GM23338 (cell line): ENCODE data around the gene DCTN2. TPM values are rescaled to one million over a fixed set of nuclear protein-coding genes. Genes with fewer than 3 reads are reported as not detected.
"Not testable (repeated sequence)": the region's sequence is repeated elsewhere in the genome, so short reads cannot be mapped to it uniquely, and the experiment has no call there.

ENCODE experiments used
- ATAC-seq: fragments of 200-7000 bp; cut with Tn5 transposase; 3 replicates; pipeline ENCODE4 v1.9.1; 2020
- DNase-seq: peaks from one replicate; pipeline ENCODE4 v3.0.0-alpha.2; 2015; ENCODE audit warnings: low spot score
- H2AFZ ChIP-seq: fragments of 200-600 bp; sonication (generic); 2 replicates; pipeline ENCODE4 v1.8.0; 2016; ENCODE audit warnings: antibody characterized with exemption, mild to moderate bottlenecking, moderate library complexity
- H3F3A ChIP-seq: fragments of 200-600 bp; sonication (generic); replicated peaks from 2 replicates; pipeline ENCODE4 v1.8.0; 2017; ENCODE audit warnings: antibody characterized with exemption, mixed run types, low read depth
- H3K27ac ChIP-seq: fragments of 200-600 bp; sonication (generic); 2 replicates; pipeline ENCODE4 v1.6.1; 2016; ENCODE audit warnings: low read depth
- H3K27me3 ChIP-seq: fragments of 200-600 bp; sonication (generic); 2 replicates; pipeline ENCODE4 v1.8.0; 2016; ENCODE audit warnings: mild to moderate bottlenecking, mixed run types, moderate library complexity; ENCODE audit not compliant: insufficient read depth
- H3K36me3 ChIP-seq: fragments of 200-600 bp; sonication (generic); 2 replicates; pipeline ENCODE4 v1.8.0; 2016; ENCODE audit warnings: mild to moderate bottlenecking; ENCODE audit not compliant: insufficient read depth
- H3K4me1 ChIP-seq: fragments of 200-600 bp; sonication (generic); 2 replicates; pipeline ENCODE4 v1.8.0; 2016; ENCODE audit warnings: mild to moderate bottlenecking, moderate library complexity; ENCODE audit not compliant: insufficient read depth
- H3K4me2 ChIP-seq: fragments of 200-600 bp; sonication (generic); 2 replicates; pipeline ENCODE4 v1.7.1; 2017; ENCODE audit warnings: mixed run types
- H3K4me3 ChIP-seq: fragments of 200-600 bp; sonication (generic); 2 replicates; pipeline ENCODE4 v1.6.1; 2016; ENCODE audit warnings: mixed run types
- H3K79me2 ChIP-seq: fragments of 200-600 bp; sonication (generic); replicated peaks from 2 replicates; pipeline ENCODE4 v1.8.0; 2017; ENCODE audit warnings: mild to moderate bottlenecking; ENCODE audit not compliant: insufficient read depth
- H3K9me2 ChIP-seq: fragments of 200-600 bp; sonication (generic); 2 replicates; pipeline ENCODE4 v1.8.0; 2017; ENCODE audit not compliant: insufficient read depth
- H4K20me1 ChIP-seq: fragments of 200-600 bp; sonication (generic); replicated peaks from 2 replicates; pipeline ENCODE4 v1.8.0; 2017; ENCODE audit warnings: mild to moderate bottlenecking; ENCODE audit not compliant: insufficient read depth
- H3K27ac Mint-ChIP-seq: 2 replicates; pipeline ENCODE4 v1.8.0; 2020; ENCODE audit warnings: inconsistent platforms, mild to moderate bottlenecking, moderate library complexity, mixed read lengths
- H3K27me3 Mint-ChIP-seq: 3 replicates; pipeline ENCODE4 v1.8.0; 2022; ENCODE audit warnings: low read depth, mild to moderate bottlenecking, moderate library complexity, mixed read lengths, inconsistent platforms; ENCODE audit not compliant: insufficient read depth, poor library complexity
- H3K36me3 Mint-ChIP-seq: 3 replicates; pipeline ENCODE4 v1.8.0; 2021; ENCODE audit warnings: low read depth, mild to moderate bottlenecking, inconsistent platforms, moderate library complexity, mixed read lengths
- H3K4me1 Mint-ChIP-seq: 3 replicates; pipeline ENCODE4 v1.8.0; 2020; ENCODE audit warnings: mild to moderate bottlenecking, inconsistent platforms, mixed read lengths
- H3K4me3 Mint-ChIP-seq: 3 replicates; pipeline ENCODE4 v1.8.0; 2021; ENCODE audit warnings: moderate library complexity, mild to moderate bottlenecking, inconsistent platforms, mixed read lengths
- H3K9me3 Mint-ChIP-seq: 3 replicates; pipeline ENCODE4 v1.8.0; 2020; ENCODE audit warnings: moderate library complexity, mild to moderate bottlenecking, inconsistent platforms, mixed read lengths
- CREB1 ChIP-seq: fragments of 250-450 bp; sonication (Bioruptor Pico); IDR thresholded peaks from 2 replicates; pipeline ENCODE4 v1.5.0; 2020; ENCODE audit warnings: low read depth, mild to moderate bottlenecking, moderate library complexity
- CTCF ChIP-seq, 2 experiments: fragments of 200-600 bp in 1 of 2; sonication (generic) in 1 of 2; conservative IDR thresholded peaks; 2 replicates each; pipeline versions ENCODE4 v1.5.1 to v1.6.1; 2016 to 2017; ENCODE audit warnings: antibody characterized with exemption in 2 of 2, low read depth in 2 of 2, mild to moderate bottlenecking in 2 of 2, moderate library complexity in 1 of 2
- ETS1 ChIP-seq: IDR thresholded peaks from 2 replicates; pipeline ENCODE4 v1.6.1; 2016; ENCODE audit warnings: antibody characterized with exemption
- EZH2 ChIP-seq: fragments of 200-600 bp; sonication (generic); IDR thresholded peaks from one replicate; pipeline ENCODE4 v1.8.0; 2017; ENCODE audit warnings: antibody characterized with exemption, mild to moderate bottlenecking, low read depth; ENCODE audit not compliant: unreplicated experiment
- EZH2phosphoT487 ChIP-seq: fragments of 200-600 bp; sonication (generic); IDR thresholded peaks from one replicate; pipeline ENCODE4 v1.8.1; 2018; ENCODE audit warnings: antibody characterized with exemption; ENCODE audit not compliant: unreplicated experiment
- JUNB ChIP-seq: IDR thresholded peaks from one replicate; pipeline ENCODE4 v1.6.1; 2016; ENCODE audit warnings: antibody characterized with exemption; ENCODE audit not compliant: unreplicated experiment
- NANOG ChIP-seq: IDR thresholded peaks from 2 replicates; pipeline ENCODE4 v1.6.1; 2016; ENCODE audit warnings: antibody characterized with exemption, borderline replicate concordance
- POLR2AphosphoS5 ChIP-seq: IDR thresholded peaks from 2 replicates; pipeline ENCODE4 v1.6.1; 2016; ENCODE audit warnings: antibody characterized with exemption, low read depth
- REST ChIP-seq: IDR thresholded peaks from one replicate; pipeline ENCODE4 v1.6.1; 2018; ENCODE audit warnings: antibody characterized with exemption; ENCODE audit not compliant: unreplicated experiment
- STAT1 ChIP-seq: IDR thresholded peaks from one replicate; pipeline ENCODE4 v1.6.1; 2016; ENCODE audit warnings: antibody characterized with exemption; ENCODE audit not compliant: unreplicated experiment
- ZNF114 ChIP-seq: fragments of 250-450 bp; sonication (Bioruptor Pico); IDR thresholded peaks from 2 replicates; pipeline ENCODE4 v1.5.0; 2020; ENCODE audit warnings: mild to moderate bottlenecking, moderate library complexity
- polyA plus RNA-seq: library from polyadenylated mRNA; unstranded; fragments of >200 nt; fragmentation: Nextera tagmentation; extraction: Ambion mirVana; gene quantifications from 2 replicates; pipeline ENCODE4 v1.2.1, GENCODE V29; 2016
- total RNA-seq: library from RNA; depleted of rRNA; stranded (reverse); fragments of >200 nt; shearing (Covaris generic); gene quantifications from 2 replicates; pipeline ENCODE4 v1.2.3, GENCODE V29; 2014

DCTN2 gene
- total and polyA plus RNA-seq, 2 experiments from 2014 or later: 56.1 to 157 TPM

GRCh38 chr12:57515408-57515933 is 31.5 kb downstream of the DCTN2 start (continued):
- TF ChIP-seq CTCF (conservative IDR thresholded peaks at IDR 0.05; ENCODE audit: low read depth in 2 of 2) (no peak), EZH2 (no peak)

GRCh38 chr12:57514720-57515407 is 32.1 kb downstream of the DCTN2 start:
- peaks cover 16% of the 10 kb centered on the region for H3K27me3 Mint-ChIP-seq
- peaks cover 93% of the 10 kb centered on the region for H3K36me3 Mint-ChIP-seq
- no peaks in the 10 kb centered on the region for H3K9me3 Mint-ChIP-seq
- Histone ChIP-seq H3K79me2 (peaks cover 35% of the 10 kb centered on the region), H3K4me1 (peaks cover 17% of the 10 kb centered on the region), H3K4me3 (no peak overlapping the region), H3K4me2 (no peak overlapping the region), H2AFZ (no peak overlapping the region), H4K20me1 (peaks cover 54% of the 10 kb centered on the region), H3K27ac (no peak overlapping the region), H3K36me3 (peaks cover 77% of the 10 kb centered on the region), H3K27me3 (no peaks in the 10 kb centered on the region), H3K9me2 (no peaks in the 10 kb centered on the region), H3F3A (peaks cover 75% of the 10 kb centered on the region)
- no peak overlapping the region for H3K27ac Mint-ChIP-seq
- TF ChIP-seq EZH2 (no peak), NANOG (no peak), EZH2phosphoT487 (no peak), REST (no peak), CREB1 (CRISPR knock-in tag) (no peak), ETS1 (no peak), STAT1 (no peak), JUNB (no peak), ZNF114 (CRISPR knock-in tag) (no peak), POLR2AphosphoS5 (no peak)
- peaks cover 20% of the 10 kb centered on the region for H3K4me1 Mint-ChIP-seq
- ATAC-seq: no peak
- DNase-seq: no peak
- H3K4me3 Mint-ChIP-seq: no peak overlapping the region

- H4K20me1 ChIP-seq: peaks cover 49% of the 10 kb centered on the region
- H3K9me3 Mint-ChIP-seq: not testable (repeated sequence)
- H3K27me3 Mint-ChIP-seq: peaks cover 14% of the 10 kb centered on the region
Observed at GRCh38 chr12:57514246-57514645, 32.7 kb downstream of the DCTN2 start.

GRCh38 chr12:57513677-57514076 is 33.3 kb downstream of the DCTN2 start:
- not testable (repeated sequence) for H3K27ac Mint-ChIP-seq, H2AFZ ChIP-seq, H3K4me1 ChIP-seq, H3K27ac ChIP-seq, H3K27me3 ChIP-seq, H3K4me3 Mint-ChIP-seq, DNase-seq, ATAC-seq, H3K4me3 ChIP-seq, H3K4me2 ChIP-seq, H3K9me2 ChIP-seq, H3K9me3 Mint-ChIP-seq
- H3K79me2 ChIP-seq: peaks cover 34% of the 10 kb centered on the region
- Mint-ChIP-seq H3K27me3 (peaks cover 14% of the 10 kb centered on the region), H3K36me3 (peaks cover 95% of the 10 kb centered on the region), H3K4me1 (peaks cover 14% of the 10 kb centered on the region)
- H4K20me1 ChIP-seq: peaks cover 45% of the 10 kb centered on the region
- H3F3A ChIP-seq: peaks cover 66% of the 10 kb centered on the region
- peaks cover 89% of the 10 kb centered on the region for H3K36me3 ChIP-seq

More at GRCh38 chr12:57514246-57514645, 32.7 kb downstream of the DCTN2 start:
- Histone ChIP-seq H3K36me3 (peaks cover 83% of the 10 kb centered on the region), H3K4me1 (peaks cover 14% of the 10 kb centered on the region), H3F3A (peaks cover 71% of the 10 kb centered on the region), H3K79me2 (peaks cover 39% of the 10 kb centered on the region)
- DNase-seq, ATAC-seq, H3K4me3 Mint-ChIP-seq, H3K27ac Mint-ChIP-seq, H2AFZ ChIP-seq, H3K4me2 ChIP-seq, H3K27me3 ChIP-seq, H3K4me3 ChIP-seq, H3K27ac ChIP-seq, H3K9me2 ChIP-seq: not testable (repeated sequence)
- Mint-ChIP-seq H3K36me3 (peaks cover 95% of the 10 kb centered on the region), H3K4me1 (peaks cover 19% of the 10 kb centered on the region)
